Lower leg skin (tissue), 3 donors: ENCODE results near the gene NPY5R.

ENCODE experiments used
- CTCF ChIP-seq, 3 donors: fragments of 450-650 bp; IDR thresholded peaks; one replicate each; pipeline ENCODE4 v1.5.1; 2016; ENCODE audit warnings: antibody characterized with exemption in 3 of 3, mild to moderate bottlenecking in 3 of 3, moderate library complexity in 2 of 3
- POLR2A ChIP-seq, 2 donors: fragments of 450-650 bp; IDR thresholded peaks; one replicate each; pipeline ENCODE4 v1.6.1; 2016 to 2017; ENCODE audit warnings: antibody characterized with exemption in 2 of 2, mild to moderate bottlenecking in 1 of 2, moderate library complexity in 1 of 2

DNA sequence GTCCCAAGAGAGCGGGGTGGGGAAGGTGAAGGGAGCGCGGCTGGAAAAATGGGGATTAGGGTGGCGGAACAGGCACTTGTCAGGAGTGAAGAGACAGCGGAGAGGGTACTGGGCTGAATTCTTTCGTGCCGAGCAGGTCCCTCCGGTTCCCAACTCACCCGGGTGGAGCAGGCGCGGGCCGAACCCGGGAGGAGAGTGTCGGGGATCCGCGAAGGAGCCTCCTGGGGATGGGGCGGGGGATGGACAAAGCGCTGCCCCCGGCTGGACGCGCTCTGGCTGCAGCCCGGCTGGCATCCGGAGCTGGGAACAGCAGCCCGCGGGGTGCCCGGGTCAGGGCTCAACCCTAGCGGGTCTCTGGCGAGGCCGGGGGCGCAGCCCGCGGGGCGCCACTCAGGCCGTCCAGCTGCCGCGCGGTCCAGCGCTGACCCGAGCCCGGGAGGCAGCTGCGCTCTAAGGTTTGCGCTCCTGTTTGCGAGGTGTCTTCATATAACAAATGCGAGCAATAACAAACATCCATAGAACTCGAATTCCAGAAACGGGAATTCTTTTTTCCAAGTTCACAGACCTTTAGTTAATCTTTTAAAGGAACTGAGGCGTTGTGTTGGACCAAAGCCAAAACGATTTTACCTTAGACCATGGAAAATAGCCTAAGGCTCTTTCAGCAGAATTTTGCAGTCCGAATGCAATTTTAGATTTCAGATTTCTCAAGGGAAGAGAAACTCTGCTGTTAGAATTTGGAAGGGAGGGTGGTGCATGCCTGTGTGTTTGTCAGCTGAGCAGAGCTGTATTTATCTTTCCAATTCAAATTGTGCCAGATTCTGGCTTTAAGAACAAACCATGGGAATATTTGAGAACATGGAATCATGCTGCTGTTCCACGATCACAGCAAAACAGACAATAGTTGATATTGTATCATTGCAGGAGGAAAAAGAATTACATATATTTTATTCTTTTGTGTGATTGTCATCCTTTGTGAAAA, 744 bp downstream of the NPY5R start:
- TF ChIP-seq CTCF (IDR thresholded peaks at IDR 0.05) (no peak), POLR2A (IDR thresholded peaks at IDR 0.05) (no peak)
